Measurements from ENCODE around the gene LAPTM5. TPM values are rescaled to one million over a fixed set of nuclear protein-coding genes. Genes with fewer than 3 reads are reported as not detected.

LAPTM5 gene
- total and polyA plus RNA-seq, 10 of the 15 experiments (the other 5 are each of a cell fraction or from before 2014, with no cell fraction given), result 24.1 to 1,034 (median 687) TPM

DNA sequence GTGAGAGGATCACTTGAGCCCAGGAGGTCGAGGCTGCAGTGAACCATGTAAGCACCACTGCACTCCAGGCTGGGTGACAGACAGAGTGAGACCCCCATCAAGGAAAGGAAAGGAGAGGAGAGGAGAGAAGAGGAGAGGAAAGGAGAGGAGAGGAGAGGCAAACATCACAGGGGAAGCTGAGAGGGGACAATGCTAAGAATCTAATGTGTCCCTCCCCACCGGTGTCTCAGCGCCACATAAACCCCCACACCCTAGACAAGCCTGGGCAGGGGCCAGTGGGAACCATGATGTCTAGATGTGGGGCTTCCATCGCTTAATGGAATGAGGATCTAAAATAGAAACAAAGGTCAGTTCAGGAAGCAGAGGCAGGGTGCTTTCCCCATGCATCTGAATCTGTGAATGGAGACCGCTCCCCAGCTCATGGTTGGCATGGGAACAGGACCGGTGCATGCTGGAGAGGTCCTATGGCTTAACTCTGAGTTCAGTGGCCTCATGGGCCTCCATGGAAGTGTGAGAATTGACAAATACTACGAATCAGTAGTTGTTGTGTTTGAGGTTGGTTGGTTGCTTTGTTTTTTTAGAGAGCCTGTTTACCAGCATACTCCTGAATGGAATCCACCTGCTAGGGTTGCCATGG is 16.3 kb upstream of the LAPTM5 start:
- 61% methylated on average over 7 of the region's 7 CpGs for WGBS (ENCODE audit: insufficient coverage, insufficient replicate concordance, low lambda C conversion rate, missing lambda C conversion rate)
- intact Hi-C loops (cut with micrococcal nuclease; ENCODE audit: unreplicated experiment) (no loop called here), in situ Hi-C loops (cut with MboI) (loop anchor here (10.0 kb wide), 1 partner anchor 49 kb away; the partner anchor contains the start of gene MATN1)
- CTCF ChIA-PET, result interaction anchor here (0.9 to 4.2 kb wide), 5 partner anchors 19 to 54 kb away, joined by 3 to 22 read pairs (median 6); no protein-coding TSS in a partner anchor
- BruUV-seq (replicated peaks), result no TSS peak
- TF ChIP-seq HDGF (IDR thresholded peaks at IDR 0.05) (0 out of 2 replicates have a peak, but pooled peaks have one; percentile 58), CBX5 (IDR thresholded peaks at IDR 0.05; ENCODE audit: low read depth) (no peak), GABPA (IDR thresholded peaks at IDR 0.05; ENCODE audit: low read depth) (no peak), TCF7 (IDR thresholded peaks at IDR 0.05; ENCODE audit: borderline replicate concordance) (no peak)
- TF ChIP-seq, protein P1, sequence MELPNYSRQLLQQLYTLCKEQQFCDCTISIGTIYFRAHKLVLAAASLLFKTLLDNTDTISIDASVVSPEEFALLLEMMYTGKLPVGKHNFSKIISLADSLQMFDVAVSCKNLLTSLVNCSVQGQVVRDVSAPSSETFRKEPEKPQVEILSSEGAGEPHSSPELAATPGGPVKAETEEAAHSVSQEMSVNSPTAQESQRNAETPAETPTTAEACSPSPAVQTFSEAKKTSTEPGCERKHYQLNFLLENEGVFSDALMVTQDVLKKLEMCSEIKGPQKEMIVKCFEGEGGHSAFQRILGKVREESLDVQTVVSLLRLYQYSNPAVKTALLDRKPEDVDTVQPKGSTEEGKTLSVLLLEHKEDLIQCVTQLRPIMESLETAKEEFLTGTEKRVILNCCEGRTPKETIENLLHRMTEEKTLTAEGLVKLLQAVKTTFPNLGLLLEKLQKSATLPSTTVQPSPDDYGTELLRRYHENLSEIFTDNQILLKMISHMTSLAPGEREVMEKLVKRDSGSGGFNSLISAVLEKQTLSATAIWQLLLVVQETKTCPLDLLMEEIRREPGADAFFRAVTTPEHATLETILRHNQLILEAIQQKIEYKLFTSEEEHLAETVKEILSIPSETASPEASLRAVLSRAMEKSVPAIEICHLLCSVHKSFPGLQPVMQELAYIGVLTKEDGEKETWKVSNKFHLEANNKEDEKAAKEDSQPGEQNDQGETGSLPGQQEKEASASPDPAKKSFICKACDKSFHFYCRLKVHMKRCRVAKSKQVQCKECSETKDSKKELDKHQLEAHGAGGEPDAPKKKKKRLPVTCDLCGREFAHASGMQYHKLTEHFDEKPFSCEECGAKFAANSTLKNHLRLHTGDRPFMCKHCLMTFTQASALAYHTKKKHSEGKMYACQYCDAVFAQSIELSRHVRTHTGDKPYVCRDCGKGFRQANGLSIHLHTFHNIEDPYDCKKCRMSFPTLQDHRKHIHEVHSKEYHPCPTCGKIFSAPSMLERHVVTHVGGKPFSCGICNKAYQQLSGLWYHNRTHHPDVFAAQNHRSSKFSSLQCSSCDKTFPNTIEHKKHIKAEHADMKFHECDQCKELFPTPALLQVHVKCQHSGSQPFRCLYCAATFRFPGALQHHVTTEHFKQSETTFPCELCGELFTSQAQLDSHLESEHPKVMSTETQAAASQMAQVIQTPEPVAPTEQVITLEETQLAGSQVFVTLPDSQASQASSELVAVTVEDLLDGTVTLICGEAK (IDR thresholded peaks at IDR 0.05; ENCODE audit: borderline replicate concordance), result no peak
- POLR2A ChIA-PET, result interaction anchor here (0.6 to 2.4 kb wide), 7 partner anchors 8 to 49 kb away, joined by 3 to 10 read pairs (median 4); no protein-coding TSS in a partner anchor
- Histone ChIP-seq H2AFZ (ENCODE audit: control insufficient read depth, low read depth, low read length) (no peak overlapping the region; the same call in 1 of the 2 replicates), H3K27ac (ENCODE audit: control insufficient read depth, insufficient read depth) (no peak overlapping the region), H3K4me1 (ENCODE audit: control insufficient read depth, insufficient read depth, low read length) (peaks cover 20% of the 10 kb centered on the region), H3K4me3 (no peak overlapping the region), H3K27me3 (replicated peaks in 1 of 2; ENCODE audit: control insufficient read depth in 2 of 2, insufficient read depth in 2 of 2, low read length in 1 of 2) (no peaks in the 10 kb centered on the region), H4K20me1 (ENCODE audit: control insufficient read depth, insufficient read depth) (no peaks in the 10 kb centered on the region), H3K36me3 (ENCODE audit: control insufficient read depth in 2 of 2, insufficient read depth in 2 of 2, low read length in 1 of 2) (no peaks in the 10 kb centered on the region), H3K4me2 (ENCODE audit: control insufficient read depth, insufficient read depth) (no peak overlapping the region), H3K79me2 (ENCODE audit: control insufficient read depth, insufficient read depth, low read length) (no peaks in the 10 kb centered on the region), H3K9me3 (replicated peaks; ENCODE audit: control insufficient read depth, insufficient read depth, low read length) (no peaks in the 10 kb centered on the region), H3K9ac (ENCODE audit: control insufficient read depth, insufficient read depth, low read length) (no peak overlapping the region)
- FAIRE-seq, result no peak
- RAD21 ChIA-PET (ENCODE audit: unreplicated experiment), result interaction anchor here (1.0 to 4.8 kb wide), 4 partner anchors 12 to 55 kb away, joined by 3 to 18 read pairs (median 6); no protein-coding TSS in a partner anchor
- no peak for DNase-seq (ENCODE audit: low read depth, low spot score)
- peak; percentile 25 for ATAC-seq
- SMC1A ChIA-PET (ENCODE audit: uncharacterized antibody, unreplicated experiment), result interaction anchor here (1.0 to 5.2 kb wide), 6 partner anchors 8 to 54 kb away, joined by 3 to 26 read pairs (median 6); partner anchors contain the start of gene LAPTM5

Measured in GM12878 (cell line).